HG02798 (cell line): Measurements from ENCODE around the gene PFN4.
A peak's percentile ranks its signal among the peaks of the same experiment; 100 is the strongest.
"Not testable (repeated sequence)": the region's sequence is repeated elsewhere in the genome, so short reads cannot be mapped to it uniquely, and the experiment has no call there.

ENCODE experiments used
- ATAC-seq: cut with Tn5 transposase; IDR thresholded peaks from one replicate; pipeline ENCODE4 v1.9.1; 2021; ENCODE audit warnings: mild to moderate bottlenecking; ENCODE audit not compliant: unreplicated experiment, poor library complexity

PFN4 gene

DNA sequence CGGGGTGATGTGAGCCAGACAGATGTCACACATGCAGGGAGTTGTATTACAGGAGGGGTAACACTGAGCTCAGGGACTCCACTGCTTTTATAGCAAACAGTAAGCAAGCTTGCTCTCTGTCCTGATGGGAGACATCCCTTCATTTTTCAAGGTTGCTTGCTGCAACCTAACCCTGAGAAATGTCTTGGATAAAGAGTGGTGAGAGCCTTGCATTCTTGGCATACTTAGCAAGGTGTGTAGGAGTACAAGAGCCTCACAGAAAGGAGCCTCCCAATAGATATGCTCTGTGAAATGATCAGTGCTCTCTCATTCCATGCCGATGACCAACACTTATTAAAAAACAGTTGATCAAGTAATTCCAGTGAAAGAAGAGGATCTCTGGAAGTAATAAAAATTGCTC lies 8.1 kb downstream of the PFN4 start:
- no peak for ATAC-seq

DNA sequence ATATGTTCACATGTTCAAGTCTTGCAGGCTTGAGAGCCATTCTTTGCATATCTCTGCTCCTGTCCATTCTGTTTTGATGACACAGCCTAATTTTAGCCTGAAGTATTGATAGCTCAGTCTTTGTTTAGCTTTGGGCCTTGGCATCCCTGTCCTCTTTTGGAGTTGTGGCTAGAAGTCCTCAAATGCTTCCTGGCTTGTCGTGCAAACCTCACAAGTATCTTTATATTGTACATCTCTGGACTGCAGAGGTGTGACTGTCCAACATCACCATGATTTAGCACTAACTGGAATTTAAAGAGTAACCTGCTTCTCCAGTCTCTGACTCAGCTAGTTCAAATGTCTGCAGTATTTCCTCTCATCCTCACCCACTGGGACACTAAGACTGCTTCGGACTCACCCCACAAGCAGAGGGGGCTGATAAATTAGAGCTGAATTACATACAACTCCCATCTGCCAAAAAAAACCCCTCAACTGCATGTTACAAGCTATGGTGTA lies 11.7 kb downstream of the PFN4 start:
- no peak for ATAC-seq

DNA sequence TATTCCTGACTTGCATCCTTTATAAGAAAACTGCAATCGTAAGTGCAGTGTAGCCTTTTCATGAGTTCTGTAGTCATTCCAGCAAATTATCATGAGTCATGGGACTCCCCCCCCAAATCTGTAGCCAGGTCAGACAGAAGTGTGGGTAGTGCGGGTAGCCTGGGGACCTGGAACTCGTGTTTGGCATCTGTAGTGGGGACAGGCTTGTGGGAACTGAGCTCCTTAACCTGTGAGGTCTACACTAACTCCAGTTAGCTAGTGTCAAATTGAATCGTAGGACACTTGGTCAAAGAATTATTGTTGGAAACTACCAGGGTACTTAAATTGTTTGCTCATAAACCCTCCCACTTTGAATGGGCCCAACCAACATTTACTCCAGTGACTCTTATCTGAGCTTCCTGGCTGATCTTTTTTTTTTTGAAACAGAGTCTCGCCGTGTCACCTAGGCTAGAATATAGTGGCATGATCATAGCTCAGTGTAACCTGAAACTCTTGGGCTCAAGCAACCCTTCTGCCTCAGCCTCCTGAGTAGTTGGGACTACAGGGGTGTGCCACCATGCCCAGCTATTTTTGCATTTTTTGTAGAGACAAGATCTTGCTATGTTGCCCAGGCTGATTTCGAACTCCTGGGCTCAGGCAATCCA lies 12.4 kb downstream of the PFN4 start:
- no peak for ATAC-seq

DNA sequence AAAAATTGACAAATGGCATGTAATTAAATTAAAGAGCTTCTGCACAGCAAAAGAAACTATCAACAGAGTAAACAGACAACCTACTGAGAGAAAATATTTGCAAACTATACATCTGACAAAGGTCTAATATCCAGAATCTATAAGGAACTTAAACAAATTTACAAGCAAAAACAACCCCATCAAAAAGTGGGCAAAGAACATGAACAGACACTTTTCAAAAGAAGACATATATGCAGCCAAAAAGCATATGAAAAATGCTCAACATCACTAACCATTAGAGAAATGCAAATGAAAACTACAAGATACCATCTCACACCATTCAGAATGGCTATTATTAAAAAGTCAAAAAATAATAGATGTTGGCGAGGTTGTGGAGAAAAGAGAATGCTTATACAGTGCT lies 13.7 kb downstream of the PFN4 start:
- not testable (repeated sequence) for ATAC-seq

DNA sequence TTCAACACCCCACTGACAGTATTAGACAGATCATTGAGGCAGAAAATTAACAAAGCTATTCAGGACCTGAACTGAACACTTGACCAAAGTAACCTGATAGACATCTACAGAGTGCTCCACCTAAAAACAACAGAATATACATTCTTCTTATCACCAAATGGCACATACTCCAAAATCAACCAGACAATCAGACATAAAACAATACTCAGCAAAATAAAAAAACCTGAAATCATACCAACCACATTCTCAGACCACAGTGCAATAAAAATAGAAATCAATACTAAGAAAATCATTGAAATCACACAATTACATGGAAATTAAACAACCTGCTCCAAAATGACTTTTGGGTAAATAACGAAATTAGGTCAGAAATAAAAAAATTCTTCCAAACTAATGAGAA lies 15.8 kb downstream of the PFN4 start:
- ATAC-seq: no peak

DNA sequence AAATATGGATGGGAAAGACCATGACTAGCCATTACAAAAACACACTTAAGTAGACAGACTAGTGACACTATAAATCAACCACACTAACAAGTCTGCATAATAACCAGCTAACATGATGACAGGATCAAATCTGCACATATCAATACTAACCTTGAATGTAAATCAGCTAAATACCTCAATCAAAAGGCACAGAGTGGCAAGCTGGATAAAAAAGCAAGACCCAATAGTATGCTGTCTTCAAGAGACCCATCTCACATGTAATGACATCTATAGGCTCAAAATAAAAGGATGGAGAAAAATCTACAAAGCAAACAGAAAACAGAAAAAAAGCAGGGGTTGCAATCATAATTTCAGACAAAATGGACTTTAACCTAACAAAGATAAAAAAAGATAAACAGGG lies 16.3 kb downstream of the PFN4 start:
- no peak for ATAC-seq

DNA sequence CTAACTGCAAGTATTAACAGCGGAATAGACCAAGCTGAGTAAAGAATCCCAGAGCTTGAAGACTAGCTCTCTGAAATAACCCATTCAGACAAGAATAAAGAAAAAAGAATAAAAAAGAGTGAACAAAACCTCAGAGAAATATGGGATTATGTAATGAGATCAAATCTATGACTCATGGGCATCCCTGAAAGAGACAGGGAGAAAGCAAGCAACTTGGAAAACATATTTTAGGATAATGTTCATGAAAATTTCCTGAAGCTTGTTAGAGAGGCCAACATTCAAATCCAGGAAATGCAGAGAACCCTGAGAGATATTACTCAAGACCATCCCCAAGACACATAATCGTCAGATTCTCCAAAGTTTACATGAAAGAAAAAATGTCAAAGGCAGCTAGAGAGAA lies 17.3 kb downstream of the PFN4 start:
- no peak for ATAC-seq

DNA sequence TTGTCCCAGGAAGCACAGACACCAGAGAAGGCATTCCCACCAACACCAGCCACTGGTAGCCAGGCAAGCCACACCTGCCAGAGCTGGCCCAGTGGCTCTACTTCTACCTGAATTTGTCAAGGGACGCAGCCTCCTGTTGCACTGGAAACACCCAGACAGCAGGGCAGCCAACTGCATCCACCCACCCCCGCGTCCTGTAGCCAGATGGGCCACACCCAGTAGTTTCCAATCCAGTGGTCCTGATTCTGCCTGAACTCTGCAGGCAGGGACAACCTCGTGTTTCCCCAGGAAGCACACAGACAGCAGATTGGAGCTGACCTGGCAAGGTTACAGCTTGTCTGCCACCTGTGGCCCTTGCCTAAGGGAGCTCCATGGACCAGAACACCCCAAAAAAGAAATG lies 18.2 kb downstream of the PFN4 start:
- no peak for ATAC-seq

DNA sequence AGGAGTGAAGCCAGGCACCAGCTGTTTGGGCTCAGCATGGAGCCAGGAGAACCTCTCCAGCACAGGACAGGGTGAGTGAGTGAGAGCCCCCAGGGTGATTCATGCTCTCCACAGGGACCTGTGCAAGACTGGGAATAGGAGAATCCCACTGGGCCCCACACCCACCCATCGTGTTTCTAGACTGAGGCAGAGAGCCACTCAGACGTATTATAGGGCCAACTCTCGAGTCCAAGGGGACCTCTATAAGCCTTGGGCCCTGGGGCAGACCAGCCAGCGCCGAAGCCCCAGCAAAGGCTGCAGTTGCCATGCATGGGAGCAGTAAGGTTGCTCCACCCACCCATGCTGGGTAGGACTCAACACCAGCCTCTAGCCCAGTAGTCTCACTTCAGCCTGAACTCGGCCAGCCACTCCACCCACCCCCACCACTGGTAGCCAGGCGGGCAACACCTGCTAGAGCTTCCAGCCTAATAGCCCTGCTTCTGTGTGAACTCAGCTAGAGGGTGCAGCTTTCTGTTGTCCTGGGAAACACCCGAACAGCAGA lies 19.0 kb downstream of the PFN4 start:
- ATAC-seq: no peak

DNA sequence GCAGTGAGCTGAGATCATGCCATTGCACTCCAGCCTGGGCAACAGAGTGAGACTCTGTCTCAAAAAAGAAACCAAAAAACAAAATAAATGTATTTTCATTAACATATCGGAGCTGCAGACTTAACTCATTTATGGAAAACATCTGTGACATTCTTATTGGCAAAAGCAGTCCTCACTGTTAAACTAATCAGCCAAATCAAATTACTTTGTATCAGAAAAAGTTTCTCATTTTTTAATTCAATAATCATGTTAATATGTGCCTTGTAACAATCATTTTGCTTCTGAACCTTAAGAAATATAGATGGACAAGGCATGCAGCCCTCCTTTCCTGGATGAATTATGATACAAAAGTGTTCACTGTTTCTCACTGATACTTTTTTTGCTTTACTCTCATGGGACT lies 20.5 kb downstream of the PFN4 start:
- ATAC-seq: no peak

DNA sequence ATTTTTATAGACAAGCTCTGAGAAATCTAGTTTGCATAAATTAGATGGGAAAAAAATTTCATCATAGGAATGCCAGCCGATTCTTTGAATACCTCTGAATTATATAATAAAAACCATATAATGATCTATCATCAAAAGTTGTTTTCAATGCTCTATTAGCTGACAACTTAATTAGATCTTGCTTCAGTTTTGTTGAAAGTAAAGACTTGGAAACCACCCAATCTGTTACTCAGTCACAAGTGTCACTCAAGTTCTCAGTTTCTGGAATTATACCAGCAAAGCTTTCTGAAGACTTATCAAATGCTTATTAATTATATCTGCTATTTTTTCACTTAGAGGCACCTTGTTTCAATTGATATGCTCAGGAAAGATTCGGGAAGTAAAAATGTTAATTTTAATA lies 21.1 kb downstream of the PFN4 start:
- no peak for ATAC-seq

DNA sequence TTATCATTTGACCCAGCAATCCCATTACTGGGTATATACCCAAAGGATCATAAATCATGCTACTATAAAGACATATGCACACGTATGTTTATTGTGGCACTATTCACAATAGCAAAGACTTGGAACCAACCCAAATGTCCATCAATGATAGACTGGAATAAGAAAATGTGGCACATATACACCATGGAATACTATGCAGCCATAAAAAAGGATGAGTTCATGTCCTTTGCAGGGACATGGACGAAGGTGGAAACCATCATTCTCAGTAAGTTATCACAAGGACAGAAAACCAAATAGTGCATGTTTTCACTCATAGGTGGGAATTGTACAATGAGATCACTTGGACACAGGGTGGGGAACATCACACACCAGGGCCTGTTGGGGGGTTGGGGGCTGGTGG lies 22.4 kb downstream of the PFN4 start:
- not testable (repeated sequence) for ATAC-seq

DNA sequence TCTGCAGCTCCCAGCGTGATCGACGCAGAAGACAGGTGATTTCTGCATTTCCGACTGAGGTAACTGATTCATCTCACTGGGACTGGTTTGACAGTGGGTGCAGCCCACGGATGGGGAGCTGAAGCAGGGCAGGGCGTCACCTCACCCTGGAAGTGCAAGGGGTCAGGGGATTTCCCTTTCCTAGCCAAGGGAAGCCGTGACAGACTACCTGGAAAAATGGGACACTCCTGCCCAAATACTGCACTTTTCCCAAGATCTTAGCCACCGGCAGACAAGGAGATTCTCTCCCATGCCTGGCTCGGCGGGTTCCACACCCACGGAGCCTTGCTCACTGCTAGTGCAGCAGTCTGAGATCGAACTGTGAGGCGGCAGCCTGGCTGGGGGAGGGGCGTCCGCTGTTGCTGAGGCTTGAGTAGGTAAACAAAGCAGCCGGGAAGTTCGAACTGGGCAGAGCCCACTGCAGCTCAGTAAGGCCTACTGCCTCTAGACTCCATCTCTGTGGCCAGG lies 27.9 kb downstream of the PFN4 start:
- ATAC-seq: not testable (repeated sequence)

DNA sequence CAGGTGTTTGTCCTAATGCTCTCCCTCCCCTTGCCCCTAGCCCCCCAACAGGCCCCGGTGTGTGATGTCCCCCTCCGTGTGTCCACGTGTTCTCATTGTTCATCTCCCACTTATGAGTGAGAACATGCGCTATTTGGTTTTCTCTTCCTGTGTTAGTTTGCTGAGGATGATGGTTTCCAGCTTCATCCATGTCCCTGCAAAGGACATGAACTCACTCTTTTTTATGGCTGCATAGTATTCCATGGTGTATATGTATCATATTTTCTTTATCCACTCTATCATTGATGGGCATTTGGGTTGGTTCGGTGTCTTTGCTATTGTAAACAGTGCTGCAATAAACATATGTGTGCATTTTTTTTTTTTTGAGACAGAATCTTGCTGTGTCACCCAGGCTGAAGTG lies 29.9 kb downstream of the PFN4 start:
- not testable (repeated sequence) for ATAC-seq

DNA sequence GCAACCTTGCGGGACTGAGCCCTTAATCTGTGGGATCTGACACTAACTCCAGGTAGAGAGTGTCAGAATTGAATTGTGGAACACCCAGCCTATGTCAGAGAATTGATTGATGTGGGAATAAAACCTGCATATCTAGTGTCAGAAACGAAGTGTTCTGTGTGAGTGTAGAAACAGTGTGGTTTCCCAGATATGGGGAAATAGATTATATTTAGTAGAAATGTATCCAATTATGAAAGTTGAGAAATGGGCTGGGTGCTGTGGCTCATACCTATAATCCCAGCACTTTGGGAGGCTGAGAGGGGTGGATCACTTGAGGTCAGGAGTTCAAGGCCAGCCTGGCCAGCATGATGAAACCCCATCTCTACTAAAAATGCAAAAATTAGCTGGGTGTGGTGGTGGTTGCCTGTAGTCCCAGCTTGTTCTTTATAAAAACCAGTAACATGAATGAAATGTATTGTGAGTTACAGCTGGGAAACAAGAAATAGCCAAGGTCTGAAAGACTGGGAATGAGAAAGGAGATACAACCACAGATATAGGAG lies 34.2 kb downstream of the PFN4 start:
- ATAC-seq: no peak

DNA sequence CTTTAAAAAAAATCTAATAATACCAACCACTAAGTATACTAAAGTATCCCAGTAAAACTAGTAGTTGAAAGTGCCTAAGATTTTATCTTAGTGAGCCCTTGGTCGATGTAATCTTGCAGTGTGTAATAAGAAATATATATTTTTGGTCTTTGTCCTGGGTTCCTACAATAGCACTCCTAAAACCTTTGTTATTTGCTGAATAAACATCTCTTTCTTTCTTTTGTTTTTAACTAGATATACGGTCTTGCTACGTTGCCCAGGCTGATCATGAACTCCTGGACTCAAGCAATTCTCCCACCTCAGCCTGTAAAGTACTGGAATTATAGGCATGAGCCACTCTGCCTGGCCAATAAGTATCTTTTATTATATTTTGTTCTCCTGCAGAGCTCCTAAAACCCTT lies 36.1 kb downstream of the PFN4 start:
- no peak for ATAC-seq

DNA sequence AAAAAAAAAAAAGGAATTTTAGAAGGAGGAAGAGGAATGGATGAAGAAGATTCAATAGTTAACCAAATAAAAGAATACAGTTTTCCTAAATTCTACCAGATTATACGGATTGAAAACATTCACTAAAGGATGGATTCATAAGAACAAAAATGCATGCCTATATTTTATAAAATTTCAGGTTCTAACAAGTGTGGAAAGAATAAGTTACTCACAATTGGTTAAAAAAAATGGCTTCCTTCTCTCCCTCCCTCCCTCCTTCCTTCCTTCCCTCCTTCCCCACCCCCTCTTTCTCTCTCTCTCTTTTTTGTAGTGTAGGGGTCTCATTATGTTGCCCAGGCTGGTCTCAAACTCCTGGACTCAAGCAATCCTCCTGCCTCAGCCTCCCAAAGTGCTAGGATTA lies 36.9 kb downstream of the PFN4 start:
- ATAC-seq: no peak

DNA sequence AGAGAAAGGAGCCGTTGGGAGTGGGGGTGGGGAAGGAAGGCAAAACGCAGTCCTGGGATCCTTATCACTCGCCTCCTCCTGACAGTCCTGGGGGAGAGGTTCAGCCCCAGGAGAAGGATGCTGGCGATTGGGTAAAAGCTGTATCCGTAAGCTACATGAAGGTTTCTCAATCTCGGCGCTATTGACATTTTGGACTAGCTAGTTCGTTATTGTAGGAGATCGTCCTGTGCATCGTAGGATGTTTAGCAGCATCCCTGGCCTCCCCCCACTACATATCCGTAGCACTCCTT lies 38.0 kb downstream of the PFN4 start:
- no peak for ATAC-seq

DNA sequence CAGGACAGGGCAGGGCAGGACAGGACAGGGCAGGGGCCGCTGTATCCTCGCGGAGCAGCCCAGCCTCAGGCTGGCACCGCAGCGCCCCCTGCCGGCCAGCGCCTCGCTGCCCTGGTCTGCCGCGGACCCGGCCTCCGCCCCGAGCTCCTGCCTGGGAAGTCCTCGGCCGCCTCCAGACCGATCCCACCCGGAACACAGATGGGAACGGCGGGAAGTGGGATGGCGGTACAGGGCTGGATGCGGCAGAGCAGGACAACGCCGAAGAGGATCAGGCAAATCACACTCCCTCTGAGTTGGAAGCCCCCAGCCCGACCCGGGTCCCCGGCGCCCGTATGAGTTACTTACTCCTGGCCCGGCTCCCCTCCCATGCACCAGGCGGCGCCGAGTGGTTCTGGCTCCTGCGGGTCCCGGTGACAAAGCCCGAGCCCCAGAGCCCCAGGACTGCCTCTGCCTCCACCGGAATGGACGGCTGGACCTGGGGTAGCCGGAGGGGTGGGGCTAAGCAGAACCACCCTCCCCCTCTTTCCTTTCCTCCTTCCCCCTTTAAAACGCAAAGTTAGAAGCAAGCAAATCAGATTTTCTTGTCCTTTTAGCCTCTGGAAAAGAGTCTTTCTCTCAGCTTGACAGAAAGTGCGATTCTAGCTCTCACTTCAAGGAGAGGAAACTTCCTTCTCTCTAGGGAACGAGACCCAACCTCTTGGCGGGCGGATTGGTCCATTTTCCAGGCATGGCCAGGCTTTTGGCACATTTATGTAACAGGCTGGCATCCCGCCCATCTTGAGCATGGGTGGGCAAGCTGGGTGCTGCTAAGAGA lies 38.5 kb downstream of the PFN4 start, which contains the start of gene TP53I3:
Gene TP53I3, minus strand, starts transcription at position 449 of the 814 bp plus-strand sequence. CDS start 508 bp downstream, outside the sequence.
- ATAC-seq: peak; percentile 84

DNA sequence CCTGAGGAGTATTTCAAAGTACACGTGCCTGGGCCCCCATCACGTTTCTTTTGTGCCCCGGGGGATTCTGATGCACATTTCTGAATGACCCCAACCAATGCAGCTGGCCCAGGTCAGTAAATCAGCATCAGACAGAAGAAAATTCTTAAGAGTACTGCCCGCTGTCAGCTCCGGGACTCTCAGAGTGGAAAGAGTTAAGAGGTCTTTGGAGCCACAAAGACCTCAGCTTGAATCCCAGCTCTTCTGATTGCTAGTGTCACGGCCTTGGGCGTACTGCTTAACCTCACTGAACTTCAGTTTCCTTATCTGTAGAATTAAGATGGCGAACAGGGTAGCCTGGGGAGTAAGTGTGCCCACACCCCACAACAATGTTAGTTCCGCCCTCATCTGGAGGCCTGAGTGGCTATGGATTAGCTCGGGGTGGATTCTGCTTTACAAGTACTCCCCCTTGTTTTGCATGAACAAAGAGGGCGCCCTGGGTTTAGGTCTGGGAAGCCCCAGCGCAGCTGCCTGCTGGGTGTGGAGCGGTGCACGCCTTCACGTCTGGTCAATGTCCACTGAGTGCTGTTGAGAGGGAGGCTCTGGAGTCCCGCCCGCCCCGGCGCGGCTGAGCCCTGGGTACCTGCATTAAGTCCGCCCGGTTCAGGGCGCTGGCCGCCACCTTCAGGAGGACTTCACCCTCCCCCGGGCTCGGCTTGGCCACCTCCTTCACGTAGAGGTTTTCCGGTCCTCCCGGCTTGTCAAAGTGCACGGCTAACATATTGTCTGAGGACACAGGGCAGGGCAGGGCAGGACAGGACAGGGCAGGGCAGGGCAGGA lies 39.4 kb downstream of the PFN4 start:
- ATAC-seq: peak; percentile 79
